Panc1 (cell line): ENCODE measurements around the gene BOLA1. TPM values are rescaled to one million over a fixed set of nuclear protein-coding genes. Genes with fewer than 3 reads are reported as not detected.

Experiments used
- ATAC-seq: fragments of 200-7000 bp; cut with Tn5 transposase; 2 replicates; pipeline ENCODE4 v1.9.1; 2020; ENCODE audit warnings: mild to moderate bottlenecking, moderate library complexity
- BruUV-seq: library from RNA; stranded (reverse); fragments of 400-500 nt; replicated peaks from 2 replicates; lab custom pipeline; 2021; lab: Mats Ljungman, UMichigan
- CTCF ChIA-PET: fragments of 300-600 bp; sonication (Branson Sonifier 250); formaldehyde crosslinking; loops from one replicate; lab custom pipeline; 2022; ENCODE audit warnings: antibody characterized with exemption; lab: Charles Lee
- POLR2A ChIA-PET: fragments of 300-600 bp; sonication (Branson Sonifier 250); formaldehyde crosslinking; loops from one replicate; lab custom pipeline; 2022; ENCODE audit warnings: antibody characterized with exemption; lab: Charles Lee
- DNase-seq: peaks from one replicate; pipeline ENCODE4 v3.0.0-alpha.2; 2010; ENCODE audit warnings: low read depth, low spot score
- H3K27ac ChIP-seq: 2 replicates; pipeline ENCODE4 v1.5.1; 2011; ENCODE audit warnings: mild to moderate bottlenecking, low read length, inconsistent platforms
- H3K27me3 ChIP-seq: fragments of 200-500 bp; sonication (Bioruptor generic); 2 replicates; pipeline ENCODE4 v1.6.0; 2014; ENCODE audit warnings: low read length, inconsistent platforms; ENCODE audit not compliant: control insufficient read depth, insufficient read depth
- H3K36me3 ChIP-seq: fragments of 200-500 bp; sonication (Bioruptor generic); 2 replicates; pipeline ENCODE4 v1.5.1; 2014; ENCODE audit warnings: inconsistent platforms, mild to moderate bottlenecking, low read length, moderate library complexity; ENCODE audit not compliant: control insufficient read depth, insufficient read depth
- H3K4me1 ChIP-seq: 2 replicates; pipeline ENCODE4 v1.5.1; 2011; ENCODE audit warnings: inconsistent platforms, mild to moderate bottlenecking, low read length, moderate library complexity; ENCODE audit not compliant: control insufficient read depth, insufficient read depth
- H3K4me3 ChIP-seq, 2 experiments: 2 replicates each; pipeline ENCODE4 v1.5.1; 2011 to 2012; ENCODE audit warnings: low read depth in 2 of 2, low read length in 2 of 2, mild to moderate bottlenecking in 2 of 2, inconsistent platforms in 1 of 2, moderate library complexity in 1 of 2
- H3K9me3 ChIP-seq: fragments of 200-500 bp; sonication (Bioruptor generic); 2 replicates; pipeline ENCODE4 v1.5.1; 2014; ENCODE audit warnings: low read depth, mild to moderate bottlenecking, inconsistent platforms, low read length, moderate library complexity; ENCODE audit not compliant: control insufficient read depth, insufficient read depth
- CTCF ChIP-seq: fragments of 450-650 bp; IDR thresholded peaks from 2 replicates; pipeline ENCODE4 v1.5.1; 2017; ENCODE audit warnings: mild to moderate bottlenecking
- POLR2AphosphoS5 ChIP-seq: IDR thresholded peaks from 2 replicates; pipeline ENCODE4 v1.6.1; 2012; ENCODE audit warnings: mild to moderate bottlenecking, low read depth, low read length, moderate library complexity
- SIN3A ChIP-seq: IDR thresholded peaks from 2 replicates; pipeline ENCODE4 v1.6.1; 2012; ENCODE audit warnings: low read depth, mild to moderate bottlenecking, low read length, moderate library complexity, borderline replicate concordance; ENCODE audit not compliant: insufficient read depth
- TCF7L2 ChIP-seq: IDR thresholded peaks from 2 replicates; pipeline ENCODE4 v1.6.1; 2011; ENCODE audit warnings: mild to moderate bottlenecking, low read depth, low read length, inconsistent platforms
- in situ Hi-C: cut with HindIII; loops from 2 replicates; pipeline ENCODE4 v1.10.0; 2016; ENCODE audit warnings: low sequenced_read_pairs, low pct_unique_long_range_greater_than_20kb
- intact Hi-C: fragments of 100-400 bp; cut with micrococcal nuclease; formaldehyde crosslinking; loops from one replicate; pipeline ENCODE4 v1.10.0; 2022; ENCODE audit not compliant: unreplicated experiment
- total RNA-seq: library from RNA; stranded (reverse); gene quantifications from one replicate; pipeline ENCODE4 v1.2.1, GENCODE V29; 2021; ENCODE audit not compliant: unreplicated experiment
- TF ChIP-seq, protein P1 (sequence below), 2 experiments: IDR thresholded peaks; 2 replicates each; pipeline ENCODE4 v1.6.1; 2011 to 2012; ENCODE audit warnings: low read depth in 2 of 2, control low read depth in 1 of 2, low read length in 1 of 2, mild to moderate bottlenecking in 1 of 2, moderate library complexity in 1 of 2; ENCODE audit not compliant: insufficient read depth in 1 of 2

BOLA1 gene
- total RNA-seq, 1 experiment from 2014 or later = 14.6 TPM

DNA sequence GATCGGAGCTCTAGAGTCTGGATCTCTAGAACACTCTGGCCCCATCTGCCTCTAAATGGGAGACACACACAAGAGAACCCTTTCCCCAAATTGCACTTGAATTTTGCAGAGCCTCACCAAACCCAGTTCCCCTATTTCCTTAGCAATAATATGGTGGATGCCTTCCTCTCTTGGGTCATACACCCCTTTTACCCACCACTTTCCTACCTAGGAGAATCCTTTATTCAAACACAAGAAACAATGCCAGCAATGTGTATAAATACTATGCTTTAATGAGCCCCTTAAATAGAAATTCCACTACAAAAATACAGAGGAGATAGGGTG lies 29.0 kb downstream of the BOLA1 start:
- Histone ChIP-seq H3K9me3 (no peaks in the 10 kb centered on the region), H3K27me3 (no peaks in the 10 kb centered on the region), H3K36me3 (peaks cover 28% of the 10 kb centered on the region), H3K4me1 (peaks cover 25% of the 10 kb centered on the region), H3K4me3 (peak overlapping the region; percentile 79 to 93), H3K27ac (peak overlapping the region; percentile 99)
- CTCF ChIA-PET = no interaction called here
- TF ChIP-seq SIN3A (no peak), POLR2AphosphoS5 (no peak), TCF7L2 (no peak), CTCF (no peak)
- TF ChIP-seq, protein P1, sequence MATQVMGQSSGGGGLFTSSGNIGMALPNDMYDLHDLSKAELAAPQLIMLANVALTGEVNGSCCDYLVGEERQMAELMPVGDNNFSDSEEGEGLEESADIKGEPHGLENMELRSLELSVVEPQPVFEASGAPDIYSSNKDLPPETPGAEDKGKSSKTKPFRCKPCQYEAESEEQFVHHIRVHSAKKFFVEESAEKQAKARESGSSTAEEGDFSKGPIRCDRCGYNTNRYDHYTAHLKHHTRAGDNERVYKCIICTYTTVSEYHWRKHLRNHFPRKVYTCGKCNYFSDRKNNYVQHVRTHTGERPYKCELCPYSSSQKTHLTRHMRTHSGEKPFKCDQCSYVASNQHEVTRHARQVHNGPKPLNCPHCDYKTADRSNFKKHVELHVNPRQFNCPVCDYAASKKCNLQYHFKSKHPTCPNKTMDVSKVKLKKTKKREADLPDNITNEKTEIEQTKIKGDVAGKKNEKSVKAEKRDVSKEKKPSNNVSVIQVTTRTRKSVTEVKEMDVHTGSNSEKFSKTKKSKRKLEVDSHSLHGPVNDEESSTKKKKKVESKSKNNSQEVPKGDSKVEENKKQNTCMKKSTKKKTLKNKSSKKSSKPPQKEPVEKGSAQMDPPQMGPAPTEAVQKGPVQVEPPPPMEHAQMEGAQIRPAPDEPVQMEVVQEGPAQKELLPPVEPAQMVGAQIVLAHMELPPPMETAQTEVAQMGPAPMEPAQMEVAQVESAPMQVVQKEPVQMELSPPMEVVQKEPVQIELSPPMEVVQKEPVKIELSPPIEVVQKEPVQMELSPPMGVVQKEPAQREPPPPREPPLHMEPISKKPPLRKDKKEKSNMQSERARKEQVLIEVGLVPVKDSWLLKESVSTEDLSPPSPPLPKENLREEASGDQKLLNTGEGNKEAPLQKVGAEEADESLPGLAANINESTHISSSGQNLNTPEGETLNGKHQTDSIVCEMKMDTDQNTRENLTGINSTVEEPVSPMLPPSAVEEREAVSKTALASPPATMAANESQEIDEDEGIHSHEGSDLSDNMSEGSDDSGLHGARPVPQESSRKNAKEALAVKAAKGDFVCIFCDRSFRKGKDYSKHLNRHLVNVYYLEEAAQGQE (IDR thresholded peaks at IDR 0.05; ENCODE audit: insufficient read depth in 1 of 2, low read depth in 2 of 2, low read length in 1 of 2) = no peak
- intact Hi-C loops = no loop called here
- in situ Hi-C loops = no loop called here
- DNase-seq (no peak), ATAC-seq (no peak)
- no TSS peak for BruUV-seq
- POLR2A ChIA-PET = interaction anchor here (0.8 kb wide), 1 partner anchor 43 kb away, joined by 3 read pairs; no protein-coding TSS in a partner anchor

DNA sequence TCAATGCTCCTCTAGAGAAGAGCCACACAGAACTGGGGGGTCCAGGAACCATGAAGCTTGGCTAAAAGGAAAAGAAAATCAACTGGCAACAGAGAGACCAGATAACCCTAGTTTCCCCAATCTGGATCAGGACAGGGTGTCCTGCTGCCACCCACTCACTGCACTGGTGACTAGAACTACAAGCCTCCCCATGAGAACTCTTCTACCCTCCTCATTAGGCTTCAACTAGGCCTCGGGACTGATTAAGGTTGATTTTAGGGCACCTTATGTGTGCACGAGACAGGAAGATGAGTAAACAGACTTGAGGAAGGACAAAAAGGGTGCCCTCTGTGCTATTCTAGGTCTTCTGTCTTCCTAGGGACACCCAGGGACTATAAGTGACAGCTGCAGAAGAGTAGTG lies 30.5 kb downstream of the BOLA1 start:
- Histone ChIP-seq H3K36me3 (peaks cover 20% of the 10 kb centered on the region), H3K27me3 (no peaks in the 10 kb centered on the region), H3K4me1 (peaks cover 25% of the 10 kb centered on the region), H3K9me3 (no peaks in the 10 kb centered on the region), H3K4me3 (no peak overlapping the region), H3K27ac (no peak overlapping the region; the same call in none of the 2 replicates)
- CTCF ChIA-PET = no interaction called here
- in situ Hi-C loops = no loop called here
- ATAC-seq (no peak), DNase-seq (no peak)
- intact Hi-C loops = no loop called here
- no TSS peak for BruUV-seq
- POLR2A ChIA-PET = no interaction called here
- TF ChIP-seq POLR2AphosphoS5 (no peak), SIN3A (no peak), TCF7L2 (no peak), CTCF (no peak)
- TF ChIP-seq, protein P1 (IDR thresholded peaks at IDR 0.05; ENCODE audit: insufficient read depth in 1 of 2, low read depth in 2 of 2, low read length in 1 of 2) = no peak
